ENCODE data around the gene CEP57L1. TPM values are rescaled to one million over a fixed set of nuclear protein-coding genes. Genes with fewer than 3 reads are reported as not detected.
"Not testable (repeated sequence)": the region's sequence is repeated elsewhere in the genome, so short reads cannot be mapped to it uniquely, and the experiment has no call there.

Gene CEP57L1
- total RNA-seq, 1 donor from 2014 or later, result 19.7 TPM

DNA sequence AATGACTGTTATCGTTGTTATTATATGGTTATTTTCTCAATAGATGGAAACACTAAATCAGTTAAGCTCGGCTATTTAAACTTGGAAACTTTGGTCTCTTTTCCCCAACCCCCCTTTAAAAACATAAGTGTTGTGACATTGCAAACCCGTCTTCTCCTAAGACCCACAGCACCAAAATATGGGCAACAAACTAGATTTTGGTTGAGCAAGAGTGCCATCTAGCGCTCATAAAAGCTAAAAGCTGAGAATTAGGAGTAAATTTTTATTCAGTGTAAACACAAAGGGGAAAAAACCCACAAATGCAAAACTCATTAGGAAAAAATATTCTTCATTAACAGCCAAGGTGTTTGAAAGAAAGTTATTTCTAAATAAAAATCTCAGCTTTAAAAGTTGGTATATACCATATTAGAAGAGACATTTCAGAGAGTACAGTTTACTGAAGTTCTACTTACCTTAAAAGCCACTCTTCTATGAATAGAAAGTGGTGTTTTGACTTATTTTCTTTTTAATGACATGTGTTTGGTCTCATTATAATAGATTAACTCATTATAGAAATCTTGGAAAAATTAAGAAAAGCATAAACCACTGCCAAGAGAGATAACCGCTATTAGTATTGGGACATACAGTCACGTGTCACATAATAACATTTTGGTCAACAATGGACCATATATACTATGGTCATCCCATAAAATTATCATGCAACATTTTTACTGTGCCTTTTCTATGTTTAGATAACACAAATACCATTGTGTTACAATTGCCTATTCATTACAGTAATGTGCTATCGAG lies 21.8 kb upstream of the CEP57L1 start:
- intact Hi-C loops (cut with micrococcal nuclease), result loop anchor here (1.0 to 5.0 kb wide), 8 partner anchors 19 to 531 kb away; no protein-coding TSS in a partner anchor

DNA sequence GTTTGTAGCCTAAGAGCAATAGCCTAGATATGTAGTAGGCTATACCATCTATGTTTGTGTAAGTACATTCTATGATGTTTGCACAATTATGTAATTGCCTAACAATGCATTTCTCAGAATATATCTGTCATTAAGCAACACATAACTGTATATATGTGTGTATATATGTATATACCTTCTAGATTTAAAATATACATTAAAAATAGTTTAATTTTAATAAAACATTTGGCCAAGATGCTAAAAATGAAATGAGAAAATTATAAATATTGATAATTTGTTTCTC lies 21.2 kb upstream of the CEP57L1 start:
- intact Hi-C loops (cut with micrococcal nuclease), result loop anchor here (5.0 kb wide), 5 partner anchors 67 to 517 kb away; no protein-coding TSS in a partner anchor

- intact Hi-C loops (cut with micrococcal nuclease), result no loop called here
These were observed 19.4 kb upstream of the CEP57L1 start for GRCh38 chr6:109075934-109076333.

DNA sequence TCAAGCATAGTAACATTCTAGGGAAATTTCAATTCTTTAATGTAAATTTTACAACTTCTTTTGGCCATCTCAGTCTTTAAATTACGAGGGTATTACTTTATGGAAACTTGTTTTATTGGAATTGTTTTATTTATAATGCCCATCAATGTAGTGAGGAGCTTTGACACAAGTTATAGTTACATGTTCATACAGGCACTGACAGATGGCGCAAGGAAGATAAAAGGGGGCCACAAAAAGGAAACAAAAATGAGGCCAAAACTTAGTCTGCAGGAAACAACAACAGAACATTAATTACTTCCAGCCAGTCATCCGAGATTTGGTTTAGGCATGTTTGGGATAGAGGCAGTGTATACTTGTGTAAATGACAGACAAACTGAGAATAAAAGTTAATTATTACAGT lies 18.9 kb upstream of the CEP57L1 start:
- intact Hi-C loops (cut with micrococcal nuclease), result no loop called here

DNA sequence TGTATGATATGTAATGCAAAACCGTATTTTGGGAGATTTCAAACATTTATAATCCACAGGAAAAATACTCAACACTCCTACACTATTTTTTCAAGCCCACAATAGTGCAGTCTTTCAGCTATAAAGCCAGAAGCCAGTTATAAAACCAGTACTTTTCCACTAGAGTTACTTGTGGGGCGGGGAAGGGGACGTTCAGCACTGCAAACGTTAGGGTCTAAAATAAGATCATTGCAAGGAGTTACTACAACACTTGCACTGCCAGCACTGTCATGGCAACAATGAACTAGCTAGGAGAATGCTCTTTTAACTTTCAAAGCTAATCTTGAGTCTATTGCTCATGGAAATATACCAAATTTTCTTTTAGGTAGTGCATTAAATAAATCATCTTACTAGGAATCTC lies 15.3 kb upstream of the CEP57L1 start:
- intact Hi-C loops (cut with micrococcal nuclease), result no loop called here

- intact Hi-C loops (cut with micrococcal nuclease), result no loop called here
These were observed 14.3 kb upstream of the CEP57L1 start for GRCh38 chr6:109081026-109081425.

DNA sequence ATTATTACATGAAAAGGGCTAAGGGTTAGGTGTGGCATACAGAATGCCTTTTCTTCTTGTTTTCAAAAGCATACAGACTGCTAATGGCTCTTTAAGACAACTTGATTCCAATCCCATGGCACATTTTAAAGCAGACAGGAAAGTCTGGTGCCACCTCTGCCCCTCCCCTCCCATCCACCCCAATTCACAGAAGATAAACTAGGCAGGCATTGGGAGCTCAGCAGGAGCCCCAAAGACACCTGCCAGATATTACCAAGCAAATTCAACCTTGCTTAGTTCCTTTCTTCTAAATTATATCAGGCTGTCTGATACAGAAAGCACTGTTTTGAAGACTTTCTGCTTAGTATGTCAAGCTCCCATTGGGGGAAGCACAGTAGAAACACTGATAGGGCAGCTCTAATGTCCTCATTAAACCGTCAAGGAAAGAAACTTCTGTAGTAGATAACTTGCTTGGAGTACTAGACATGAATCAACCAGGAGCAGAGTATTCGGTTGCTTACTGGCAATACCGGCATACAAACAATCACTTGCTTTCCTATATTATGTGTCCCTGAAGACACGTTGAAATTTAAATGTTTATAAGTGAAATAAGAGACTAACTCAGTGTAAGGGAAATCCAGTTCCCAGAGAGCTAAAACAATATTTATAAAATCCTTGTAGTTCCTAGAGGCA lies 13.7 kb upstream of the CEP57L1 start:
- intact Hi-C loops (cut with micrococcal nuclease), result no loop called here

DNA sequence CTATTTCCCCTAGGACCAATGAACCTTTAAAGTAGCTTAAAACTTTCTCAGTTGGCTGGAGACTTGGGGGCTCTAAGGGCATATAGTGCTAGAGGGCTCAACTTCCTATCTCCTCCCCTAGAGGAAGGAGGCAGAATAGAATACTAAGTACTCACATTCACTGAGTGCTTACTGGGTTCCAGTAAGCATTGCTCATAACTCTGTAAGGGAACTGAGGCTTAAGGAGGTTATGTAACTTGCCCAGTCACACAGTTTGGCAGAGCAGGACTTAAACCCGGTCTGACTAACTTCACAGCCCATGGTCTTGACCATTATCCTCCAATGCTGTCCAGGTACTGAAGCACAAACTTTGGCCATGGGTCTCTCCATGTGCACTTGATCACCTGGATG lies 13.1 kb upstream of the CEP57L1 start:
- intact Hi-C loops (cut with micrococcal nuclease), result no loop called here

DNA sequence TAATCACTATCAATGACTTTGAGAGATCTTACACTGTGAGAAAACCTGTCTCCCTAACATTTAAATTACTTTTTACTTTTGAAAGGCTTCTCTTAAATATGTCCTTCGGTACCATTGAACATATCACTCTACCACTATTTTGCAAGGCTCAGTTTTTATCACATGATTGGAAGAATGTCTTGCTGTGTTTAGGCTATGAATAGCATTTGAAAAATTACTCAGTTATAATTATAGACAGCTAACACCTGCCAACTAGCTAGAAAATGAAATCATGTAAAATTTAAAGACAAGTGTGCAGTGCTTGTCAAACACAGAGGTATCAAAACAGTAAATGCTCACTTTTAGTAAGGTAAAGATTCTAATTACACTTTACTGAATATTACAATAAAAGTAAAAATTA lies 11.7 kb upstream of the CEP57L1 start:
- intact Hi-C loops (cut with micrococcal nuclease), result no loop called here

- intact Hi-C loops (cut with micrococcal nuclease), result not testable (repeated sequence)
These were observed 11.2 kb upstream of the CEP57L1 start for GRCh38 chr6:109084146-109084545.

GRCh38 chr6:109087661-109088264 lies 7.5 kb upstream of the CEP57L1 start:
- intact Hi-C loops (cut with micrococcal nuclease), result no loop called here

- intact Hi-C loops (cut with micrococcal nuclease), result no loop called here
These were observed 6.3 kb upstream of the CEP57L1 start for GRCh38 chr6:109088995-109089394.

DNA sequence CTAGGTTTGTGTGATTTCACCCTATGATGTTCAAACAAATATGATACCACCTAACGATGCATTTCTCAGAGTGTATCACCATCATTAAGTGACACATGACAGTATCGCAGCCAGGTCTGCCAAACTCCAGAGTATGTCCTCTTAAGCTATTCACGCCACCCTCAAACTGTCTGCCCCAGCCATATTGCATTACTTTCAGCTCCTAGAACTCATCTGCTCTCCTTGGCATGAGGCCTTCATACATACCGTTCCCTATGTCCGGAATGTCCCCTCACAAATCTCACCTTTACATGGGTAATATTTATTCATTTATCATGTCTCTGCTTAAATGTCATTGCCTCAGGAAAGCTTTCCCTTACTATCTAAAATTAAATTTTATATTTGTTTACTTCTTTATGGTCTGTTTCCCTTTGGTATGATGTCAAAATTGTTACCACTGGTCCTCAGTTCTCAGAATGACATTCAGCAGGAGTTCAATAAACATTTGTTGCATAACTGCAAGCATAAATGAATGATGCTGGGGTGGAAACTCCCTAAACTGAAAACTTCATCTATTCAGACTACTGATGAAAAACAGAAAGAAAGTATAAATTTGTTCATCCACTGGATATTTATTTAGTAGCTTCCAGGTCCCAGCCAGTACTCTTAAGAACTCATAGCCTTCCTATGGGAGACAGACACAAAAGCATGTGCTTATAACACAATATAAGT lies 3.8 kb upstream of the CEP57L1 start:
- intact Hi-C loops (cut with micrococcal nuclease), result loop anchor here (2.0 kb wide), 1 partner anchor 19 kb away; no protein-coding TSS in a partner anchor

GRCh38 chr6:109092074-109092473 lies 3.2 kb upstream of the CEP57L1 start:
- intact Hi-C loops (cut with micrococcal nuclease), result loop anchor here (2.0 kb wide), 1 partner anchor 19 kb away; no protein-coding TSS in a partner anchor

GRCh38 chr6:109093732-109094415 lies 1.4 kb upstream of the CEP57L1 start:
- intact Hi-C loops (cut with micrococcal nuclease), result loop anchor here (2.0 kb wide), 2 partner anchors 21 to 389 kb away; partner anchors contain the start of gene ZBTB24

DNA sequence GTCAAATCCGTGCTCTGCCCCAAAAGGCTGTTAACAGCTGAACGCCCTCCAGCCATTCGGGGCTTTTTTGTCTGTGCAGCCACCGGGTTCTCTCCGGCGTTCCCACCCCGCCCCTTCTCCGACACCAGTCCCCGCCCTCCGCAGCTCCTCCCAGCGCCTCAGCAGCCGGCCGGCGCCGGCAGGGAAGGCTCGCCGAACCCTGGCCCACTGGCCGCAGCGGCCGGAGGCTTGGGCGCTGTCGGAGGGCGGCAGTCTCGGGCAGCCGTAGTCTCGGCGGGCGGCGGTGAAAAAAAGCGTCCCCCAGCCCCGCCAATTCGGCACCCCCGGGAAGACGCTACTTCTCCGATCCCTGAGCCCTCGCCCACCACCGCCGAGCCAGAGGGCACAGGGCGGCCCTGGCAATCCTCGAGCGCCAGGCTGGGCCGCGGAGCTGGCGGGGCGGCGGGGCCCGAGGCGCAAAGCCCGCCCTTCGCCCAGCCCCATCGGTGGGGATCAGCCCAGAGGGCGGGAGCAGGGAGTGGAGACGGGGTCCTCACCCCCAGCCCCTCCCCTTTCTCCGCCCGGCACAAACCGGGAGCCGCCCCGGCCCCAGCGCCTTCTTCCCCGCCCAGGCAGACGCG lies 781 bp upstream of the CEP57L1 start, which contains the start of gene SESN1:
Gene SESN1, minus strand, starts transcription at position 431 of the 620 bp plus-strand sequence. CDS start 773 bp downstream, outside the sequence.
- intact Hi-C loops (cut with micrococcal nuclease), result loop anchor here (1.0 to 5.0 kb wide), 11 partner anchors 85 to 1136 kb away; partner anchors contain the start of genes AK9, ARMC2, CD164 and CDC40

GRCh38 chr6:109095835-109096084 lies 453 bp downstream of the CEP57L1 start:
- intact Hi-C loops (cut with micrococcal nuclease), result loop anchor here (1.0 to 5.0 kb wide), 11 partner anchors 86 to 1137 kb away; partner anchors contain the start of genes AK9, ARMC2, CD164 and CDC40

- intact Hi-C loops (cut with micrococcal nuclease), result loop anchor here (5.0 kb wide), 2 partner anchors 141 to 596 kb away; partner anchors contain the start of genes AK9 and FIG4
These were observed 901 bp downstream of the CEP57L1 start for GRCh38 chr6:109096208-109096607.

DNA sequence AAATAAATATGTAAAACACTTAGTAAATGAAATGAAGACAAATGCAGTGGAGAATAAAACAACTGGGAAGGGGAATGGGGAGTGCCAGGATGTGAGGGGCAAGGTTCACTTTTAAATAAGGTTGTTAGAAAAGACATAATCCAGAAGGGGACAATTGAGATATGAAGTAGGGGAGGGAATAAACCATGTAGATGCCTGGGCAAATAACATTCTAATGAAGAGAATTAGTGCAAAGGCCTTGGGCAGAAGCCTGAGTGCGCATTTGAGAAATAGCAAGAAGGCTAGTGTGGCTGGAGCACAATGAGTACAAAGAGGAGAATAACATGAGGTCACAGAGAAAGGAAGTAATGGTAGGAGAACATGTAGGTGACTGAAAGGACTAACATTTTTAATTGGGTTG lies 2.4 kb downstream of the CEP57L1 start:
- intact Hi-C loops (cut with micrococcal nuclease), result loop anchor here (5.0 kb wide), 2 partner anchors 140 to 595 kb away; partner anchors contain the start of genes AK9 and FIG4

GRCh38 chr6:109102762-109103161 lies 7.5 kb downstream of the CEP57L1 start:
- intact Hi-C loops (cut with micrococcal nuclease), result no loop called here

Data from T-helper 2 cell treated with Interferon-gamma antibody and Interleukin-4, amounts not matched to agents 100 ng/mL and 5 ng/mL, for 36 hours (primary cell).